ENCODE measurements around the gene AK4. TPM values are rescaled to one million over a fixed set of nuclear protein-coding genes. Genes with fewer than 3 reads are reported as not detected.

Gene AK4
- total RNA-seq, 6 donors from 2014 or later = 0.44 to 7.0 (median 3.6) TPM

- H3K4me3 ChIP-seq = no peak overlapping the region
- H3K36me3 ChIP-seq = no peaks in the 10 kb centered on the region
- H3K27ac ChIP-seq = no peak overlapping the region
- TF ChIP-seq POLR2AphosphoS5 (IDR thresholded peaks at IDR 0.05) (no peak), CTCF (IDR thresholded peaks at IDR 0.05) (no peak), POLR2A (IDR thresholded peaks at IDR 0.05) (no peak), EP300 (IDR thresholded peaks at IDR 0.05) (no peak)
- ATAC-seq (ENCODE audit: low FRiP score in 2 of 2) (no peak), DNase-seq (no peak)
- 81 to 87% methylated on average over 5 of the region's 5 CpGs for WGBS, 2 donors
- H3K9me3 ChIP-seq = no peaks in the 10 kb centered on the region
- peaks cover 0 to 9% (median 0%) of the 10 kb centered on the region in 4 donors for H3K4me1 ChIP-seq
- no peaks in the 10 kb centered on the region for H3K27me3 ChIP-seq
Observed at GRCh38 chr1:65196926-65197325, 48.9 kb downstream of the AK4 start.

- DNase-seq (no peak), ATAC-seq (ENCODE audit: low FRiP score in 2 of 2) (no peak)
- WGBS, 2 donors = 89 to 93% methylated on average over 4 of the region's 4 CpGs
- no peak for TF ChIP-seq EP300 (IDR thresholded peaks at IDR 0.05)
- TF ChIP-seq CTCF (IDR thresholded peaks at IDR 0.05) = no peak
- no peak for TF ChIP-seq POLR2A (IDR thresholded peaks at IDR 0.05)
- no peak for TF ChIP-seq POLR2AphosphoS5 (IDR thresholded peaks at IDR 0.05)
- no peaks in the 10 kb centered on the region for H3K36me3 ChIP-seq
- H3K9me3 ChIP-seq = no peaks in the 10 kb centered on the region
- no peak overlapping the region for H3K4me3 ChIP-seq
- H3K27ac ChIP-seq = no peak overlapping the region
- H3K27me3 ChIP-seq = no peaks in the 10 kb centered on the region
- peaks cover 0 to 9% (median 0%) of the 10 kb centered on the region in 4 donors for H3K4me1 ChIP-seq
Observed at GRCh38 chr1:65197636-65198035, 49.6 kb downstream of the AK4 start.

GRCh38 chr1:65198096-65198495 lies 50.1 kb downstream of the AK4 start:
- H3K4me3 ChIP-seq = no peak overlapping the region
- DNase-seq = no peak
- no peak overlapping the region for H3K27ac ChIP-seq
- 0 to 31% methylated on average over 1 of the region's 1 CpG for WGBS, 2 donors
- H3K27me3 ChIP-seq = no peaks in the 10 kb centered on the region
- H3K36me3 ChIP-seq = no peaks in the 10 kb centered on the region
- TF ChIP-seq POLR2AphosphoS5 (IDR thresholded peaks at IDR 0.05) (no peak), EP300 (IDR thresholded peaks at IDR 0.05) (no peak), POLR2A (IDR thresholded peaks at IDR 0.05) (no peak), CTCF (IDR thresholded peaks at IDR 0.05) (no peak)
- peaks cover 0 to 9% (median 0%) of the 10 kb centered on the region in 4 donors for H3K4me1 ChIP-seq
- no peaks in the 10 kb centered on the region for H3K9me3 ChIP-seq
- no peak for ATAC-seq (ENCODE audit: low FRiP score in 2 of 2)

GRCh38 chr1:65200411-65200810 lies 52.4 kb downstream of the AK4 start:
- ATAC-seq (ENCODE audit: low FRiP score in 2 of 2) = no peak
- TF ChIP-seq POLR2A (IDR thresholded peaks at IDR 0.05) (no peak), CTCF (IDR thresholded peaks at IDR 0.05) (no peak), EP300 (IDR thresholded peaks at IDR 0.05) (no peak), POLR2AphosphoS5 (IDR thresholded peaks at IDR 0.05) (no peak)
- WGBS, 2 donors = 92 to 100% methylated on average over 2 of the region's 2 CpGs

GRCh38 chr1:65206836-65207235 lies 58.8 kb downstream of the AK4 start:
- Histone ChIP-seq H3K4me3 (no peak overlapping the region), H3K9me3 (no peaks in the 10 kb centered on the region), H3K4me1 (no peaks in the 10 kb centered on the region), H3K36me3 (no peaks in the 10 kb centered on the region), H3K27ac (no peak overlapping the region), H3K27me3 (no peaks in the 10 kb centered on the region)
- WGBS, 2 donors = 84 to 100% methylated on average over 2 of the region's 2 CpGs
- DNase-seq (no peak), ATAC-seq (ENCODE audit: low FRiP score in 2 of 2) (no peak)
- no peak for TF ChIP-seq EP300 (IDR thresholded peaks at IDR 0.05)
- no peak for TF ChIP-seq CTCF (IDR thresholded peaks at IDR 0.05)
- TF ChIP-seq POLR2A (IDR thresholded peaks at IDR 0.05) = no peak
- no peak for TF ChIP-seq POLR2AphosphoS5 (IDR thresholded peaks at IDR 0.05)

More at GRCh38 chr1:65200411-65200810, 52.4 kb downstream of the AK4 start:
- H3K4me1 ChIP-seq = peaks cover 0 to 6% (median 0%) of the 10 kb centered on the region in 4 donors
- no peaks in the 10 kb centered on the region for H3K27me3 ChIP-seq
- H3K27ac ChIP-seq = no peak overlapping the region
- H3K36me3 ChIP-seq = no peaks in the 10 kb centered on the region
- no peak overlapping the region for H3K4me3 ChIP-seq
- H3K9me3 ChIP-seq = no peaks in the 10 kb centered on the region
- no peak for DNase-seq

Measured in upper lobe of left lung (tissue), 6 donors.